M059J (cell line): ENCODE data around the gene FAM83G. TPM values are rescaled to one million over a fixed set of nuclear protein-coding genes. Genes with fewer than 3 reads are reported as not detected.
"Not testable (repeated sequence)": the region's sequence is repeated elsewhere in the genome, so short reads cannot be mapped to it uniquely, and the experiment has no call there.

Experiments
- DNase-seq: peaks from one replicate; pipeline ENCODE4 v3.0.0-alpha.2; 2012; ENCODE audit warnings: low read depth
- total RNA-seq: library from RNA; depleted of rRNA; stranded (reverse); fragments of >200 nt; shearing (Covaris generic); gene quantifications from 2 replicates; pipeline ENCODE4 v1.2.3, GENCODE V29; 2014

The FAM83G gene
- total RNA-seq, 1 experiment from 2014 or later, result 15.0 TPM

DNA sequence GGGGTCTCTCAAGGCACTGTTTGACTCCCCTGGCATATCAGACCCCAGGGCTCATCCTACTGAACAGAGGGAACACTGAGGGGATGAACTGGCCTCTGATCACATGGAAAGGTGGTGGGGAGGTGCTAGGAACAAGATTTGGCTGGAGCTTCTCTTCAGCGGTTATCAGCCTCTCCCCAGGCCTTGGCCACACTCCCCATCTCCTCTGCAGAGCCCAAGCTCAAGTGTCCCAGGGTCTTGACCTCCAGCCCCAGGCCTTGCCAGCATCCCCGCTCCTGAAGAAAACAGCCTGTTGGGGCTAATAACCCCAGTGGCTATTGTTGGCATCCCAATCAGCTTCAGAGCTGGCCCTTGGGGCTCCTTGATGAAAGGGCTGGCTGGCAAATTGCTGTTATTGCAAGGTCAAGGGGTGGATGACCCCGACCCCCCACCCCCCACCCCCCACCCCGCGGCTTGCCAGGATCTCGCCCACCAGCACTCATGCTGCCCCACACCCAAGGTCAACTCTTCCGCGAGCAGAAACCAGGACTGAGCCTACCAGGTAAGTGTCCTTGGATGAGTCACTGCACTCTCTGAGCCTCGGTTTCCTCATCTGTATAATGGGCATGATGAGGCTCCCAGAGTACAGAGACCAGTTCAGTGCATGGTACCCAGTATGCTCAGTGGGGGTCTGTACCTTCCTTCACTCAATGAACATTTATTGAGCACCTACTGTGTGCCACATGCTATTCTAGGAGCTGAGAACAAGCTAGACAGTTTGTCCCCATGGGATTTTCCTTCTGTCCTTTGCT is 18.8 kb upstream of the FAM83G start:
- no peak for DNase-seq

DNA sequence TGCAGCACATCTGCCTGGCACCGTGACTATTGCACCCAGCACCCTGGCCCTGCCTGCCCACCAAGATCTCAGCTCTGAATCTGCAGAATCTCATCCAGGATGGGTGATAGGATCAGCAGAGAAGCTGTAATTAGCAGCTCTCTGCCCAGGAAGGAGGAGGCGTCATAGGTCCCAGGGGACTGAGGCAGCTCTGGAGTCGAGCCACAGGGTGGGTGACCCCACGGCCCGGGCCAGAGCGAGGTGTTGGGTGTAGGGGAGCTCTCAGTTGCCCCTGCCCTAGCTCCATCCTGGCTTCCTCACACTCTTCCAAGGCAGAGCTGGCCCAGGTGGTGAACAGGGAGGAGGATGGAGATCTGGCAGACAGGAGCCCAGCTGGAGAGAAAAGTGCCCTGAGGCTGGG is 18.2 kb upstream of the FAM83G start:
- DNase-seq, result no peak

DNA sequence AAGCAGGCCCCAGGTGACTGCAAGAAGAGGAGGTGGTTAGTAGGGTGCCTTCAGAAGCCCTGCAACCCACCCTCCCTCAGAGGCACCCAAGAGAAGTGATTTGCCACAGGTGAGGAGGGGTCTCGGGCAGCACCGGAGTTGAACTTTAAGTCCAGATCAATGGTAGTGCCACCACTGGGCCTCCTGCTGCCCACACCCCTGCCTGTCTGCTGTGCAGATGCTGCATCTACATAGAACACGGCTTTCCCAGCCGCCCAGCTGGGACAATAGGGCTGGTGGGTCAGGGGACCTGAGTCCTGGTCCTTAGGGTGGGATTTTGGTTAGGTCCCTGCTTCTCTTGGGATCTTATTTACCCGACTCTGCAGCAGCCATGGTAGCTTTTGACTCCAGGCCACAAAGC is 17.6 kb upstream of the FAM83G start:
- no peak for DNase-seq

DNA sequence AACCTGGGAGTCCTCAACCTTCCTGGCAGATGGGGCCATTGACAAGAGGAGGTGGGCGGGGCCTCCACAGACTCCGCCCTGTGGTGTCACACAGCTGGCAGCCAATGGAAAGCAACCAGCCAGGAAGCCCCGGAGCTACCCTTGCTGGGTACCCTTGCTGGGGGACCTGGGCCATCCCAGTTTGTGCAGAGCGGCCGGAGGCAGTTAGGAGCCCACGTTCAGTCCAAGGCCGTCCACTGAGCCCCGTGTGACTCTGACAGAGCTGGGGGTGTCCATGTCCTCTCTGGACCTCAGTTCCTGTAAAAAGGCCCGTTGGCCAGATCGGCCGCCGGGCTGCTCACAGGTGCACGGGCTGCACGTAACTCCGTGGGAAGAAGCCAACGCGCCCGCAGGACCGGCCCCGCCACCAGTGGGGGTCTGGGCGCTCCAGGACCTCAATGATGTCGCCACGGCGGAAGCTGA is 17.1 kb upstream of the FAM83G start:
- DNase-seq, result no peak

DNA sequence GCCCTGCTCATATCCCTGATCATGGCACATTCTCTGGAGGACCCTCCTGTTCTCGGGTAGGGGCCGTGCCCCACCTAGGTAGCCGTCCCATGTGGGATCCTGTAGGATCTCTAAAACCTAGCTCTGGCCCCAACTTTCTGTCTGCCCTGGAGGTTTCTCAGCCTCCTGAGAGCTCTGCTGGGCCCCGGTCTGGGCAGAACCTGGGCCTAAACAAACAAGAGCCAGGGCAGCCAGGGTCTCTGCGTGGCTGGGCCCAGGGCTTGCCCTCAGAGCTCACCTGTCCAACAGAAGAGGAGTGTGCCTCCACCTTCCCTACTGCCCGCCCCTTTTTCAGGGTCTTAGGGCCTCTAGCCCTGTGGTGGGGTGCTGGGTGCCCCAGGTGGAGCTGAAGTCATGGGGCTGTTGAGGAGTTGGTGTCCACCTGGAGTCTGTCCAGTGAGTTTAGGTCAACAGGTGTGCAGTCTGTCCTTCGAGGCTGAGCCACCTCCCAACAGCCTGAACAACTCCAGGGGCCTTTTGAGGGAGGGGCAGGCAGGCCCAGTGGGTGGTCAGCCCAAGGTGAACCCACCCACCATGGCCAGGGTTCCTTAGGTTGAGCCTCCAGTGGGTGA is 16.6 kb upstream of the FAM83G start:
- DNase-seq, result not testable (repeated sequence)

DNA sequence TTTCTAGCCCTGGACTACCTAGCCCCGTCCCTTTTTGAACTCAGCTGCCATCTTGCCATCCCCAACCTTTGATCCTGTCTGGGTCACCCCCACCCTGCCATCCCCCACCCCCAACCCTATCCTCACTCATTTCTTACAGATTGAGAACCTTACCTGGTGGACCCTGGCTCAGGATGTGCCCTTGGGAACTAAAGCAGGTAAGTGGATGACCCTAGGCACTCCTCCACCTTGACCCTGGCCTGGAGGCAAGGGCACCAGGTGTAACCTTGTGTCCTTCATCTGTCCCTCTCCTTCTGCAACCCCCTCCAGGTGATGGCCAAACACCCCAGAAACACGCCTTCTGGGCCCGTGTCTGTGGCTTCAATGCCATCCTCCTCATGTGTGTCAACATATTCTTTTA is 15.5 kb upstream of the FAM83G start:
- DNase-seq, result no peak

DNA sequence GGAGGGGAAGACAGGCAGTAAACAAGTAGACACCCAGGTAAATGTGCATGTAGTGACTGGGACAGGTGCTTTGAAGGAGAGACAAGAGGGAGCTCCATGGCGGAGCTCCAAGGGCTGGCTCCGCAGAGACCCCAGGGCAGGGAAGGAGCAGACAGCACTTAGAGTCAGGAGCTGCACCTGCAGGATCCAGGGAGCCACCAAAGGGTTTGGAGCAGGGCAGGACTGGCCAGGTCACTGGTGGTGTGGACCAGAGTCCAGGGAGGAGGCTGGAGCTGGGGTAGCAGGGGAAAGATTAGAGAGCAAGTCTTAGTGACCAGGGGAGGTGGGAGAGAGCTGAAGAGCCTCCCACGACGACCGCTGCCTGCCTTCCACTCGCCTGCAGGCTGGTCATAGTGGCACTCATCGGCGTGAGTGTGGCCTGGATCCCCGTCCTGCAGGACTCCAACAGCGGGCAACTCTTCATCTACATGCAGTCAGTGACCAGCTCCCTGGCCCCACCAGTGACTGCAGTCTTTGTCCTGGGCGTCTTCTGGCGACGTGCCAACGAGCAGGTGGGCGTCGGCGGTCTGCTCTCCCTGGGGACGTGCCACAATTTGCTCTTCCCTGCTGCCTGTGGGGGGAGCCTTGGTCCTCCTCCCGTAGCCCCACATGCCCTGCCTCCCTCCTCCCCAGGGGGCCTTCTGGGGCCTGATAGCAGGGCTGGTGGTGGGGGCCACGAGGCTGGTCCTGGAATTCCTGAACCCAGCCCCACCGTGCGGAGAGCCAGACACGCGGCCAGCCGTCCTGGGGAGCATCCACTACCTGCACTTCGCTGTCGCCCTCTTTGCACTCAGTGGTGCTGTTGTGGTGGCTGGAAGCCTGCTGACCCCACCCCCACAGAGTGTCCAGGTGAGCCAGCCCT is 14.7 kb upstream of the FAM83G start:
- no peak for DNase-seq

DNA sequence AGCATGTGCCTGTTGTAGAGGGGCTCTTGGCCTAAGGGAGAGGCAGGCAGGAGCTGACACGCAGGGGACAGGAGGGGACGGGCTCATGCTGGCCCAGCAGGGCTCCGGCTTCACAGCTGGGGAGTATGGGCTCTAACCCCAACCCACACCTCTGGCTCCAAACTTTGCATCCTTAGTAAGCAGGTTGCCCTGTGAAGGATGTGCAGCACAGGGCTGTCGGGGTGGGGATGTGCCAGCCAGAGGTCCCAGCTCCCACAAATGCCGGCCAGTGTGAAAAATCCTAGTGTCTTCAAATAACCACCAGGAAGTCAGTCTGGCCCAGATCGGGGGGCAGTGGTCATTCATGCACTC is 14.0 kb upstream of the FAM83G start:
- DNase-seq, result no peak

DNA sequence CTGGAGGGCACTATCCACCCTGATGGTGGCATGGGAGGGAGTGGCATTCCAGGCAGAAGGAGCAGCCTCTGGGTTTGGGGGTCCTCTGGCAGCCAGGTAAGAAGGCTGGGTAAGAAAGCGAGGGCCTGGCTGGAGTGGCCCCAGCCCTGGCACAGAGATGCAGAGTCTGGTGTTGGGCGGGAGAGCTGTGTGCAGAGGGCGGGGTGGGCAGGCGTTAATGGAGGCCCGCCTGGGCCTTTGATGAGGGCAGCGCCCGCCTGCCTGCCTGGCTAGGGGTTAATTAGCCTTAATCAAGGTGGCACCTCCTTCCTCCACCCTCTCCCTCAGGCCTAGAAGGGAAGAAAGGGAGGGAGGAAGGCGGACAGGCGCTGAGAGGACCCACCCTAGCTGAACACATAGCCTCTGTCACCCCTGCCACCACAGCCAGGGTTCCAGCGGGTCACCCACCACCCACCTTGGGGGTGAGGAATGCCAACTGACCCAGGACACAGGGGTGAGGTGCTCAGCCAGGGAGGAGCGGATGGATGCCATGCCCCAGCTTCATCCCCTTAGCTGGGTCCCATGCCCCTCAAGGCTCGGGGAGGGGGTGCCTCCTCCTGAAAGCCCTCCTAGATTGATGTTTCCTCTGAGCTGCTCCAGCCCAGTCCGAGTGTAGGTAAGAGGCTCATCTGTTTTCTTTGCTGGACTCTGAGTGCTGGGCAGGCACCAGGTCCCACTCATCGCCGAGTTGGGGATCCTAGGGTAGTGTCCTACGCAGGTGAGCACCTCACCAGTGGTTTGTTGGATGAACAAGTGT is 13.4 kb upstream of the FAM83G start:
- DNase-seq, result no peak

DNA sequence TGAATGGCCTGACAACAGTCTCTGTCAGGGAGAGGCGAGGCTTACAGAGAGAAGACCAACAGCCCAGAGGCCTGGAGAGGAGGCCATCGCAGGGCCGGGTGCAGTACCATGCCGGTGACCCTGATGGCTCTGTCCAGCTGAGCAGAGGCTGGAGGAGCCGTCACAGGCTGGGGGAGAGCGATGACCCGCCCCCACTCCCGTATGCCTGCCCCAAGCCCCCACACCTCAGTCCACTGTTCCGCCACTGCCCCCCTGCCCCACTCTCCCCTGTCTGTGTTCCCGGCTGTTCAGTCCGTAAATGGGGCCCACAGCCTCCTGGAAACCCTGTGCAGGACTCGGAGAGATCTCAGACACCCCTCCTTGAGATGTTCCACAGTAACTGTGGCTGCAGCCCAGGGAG is 12.8 kb upstream of the FAM83G start:
- DNase-seq, result no peak

DNA sequence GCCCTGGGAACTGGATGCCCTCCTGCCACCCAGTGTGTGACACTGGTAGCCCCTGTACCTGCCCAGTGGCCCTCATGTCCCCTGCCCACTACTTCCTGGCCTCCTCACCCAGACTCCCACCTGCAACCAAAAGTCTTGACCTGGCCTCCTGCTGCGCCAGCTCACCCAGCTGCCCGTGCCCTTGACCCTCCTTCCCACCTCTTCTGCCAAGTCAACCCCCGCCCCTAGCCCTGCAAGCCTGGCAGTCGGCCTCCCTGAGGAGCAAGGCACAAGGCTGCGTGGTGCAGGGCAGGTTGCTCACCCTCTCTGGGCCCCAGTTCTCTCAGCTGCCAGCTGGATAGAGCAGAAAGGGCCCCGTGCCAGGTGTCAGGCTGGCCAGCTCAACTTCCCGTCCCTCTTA is 12.3 kb upstream of the FAM83G start:
- no peak for DNase-seq

DNA sequence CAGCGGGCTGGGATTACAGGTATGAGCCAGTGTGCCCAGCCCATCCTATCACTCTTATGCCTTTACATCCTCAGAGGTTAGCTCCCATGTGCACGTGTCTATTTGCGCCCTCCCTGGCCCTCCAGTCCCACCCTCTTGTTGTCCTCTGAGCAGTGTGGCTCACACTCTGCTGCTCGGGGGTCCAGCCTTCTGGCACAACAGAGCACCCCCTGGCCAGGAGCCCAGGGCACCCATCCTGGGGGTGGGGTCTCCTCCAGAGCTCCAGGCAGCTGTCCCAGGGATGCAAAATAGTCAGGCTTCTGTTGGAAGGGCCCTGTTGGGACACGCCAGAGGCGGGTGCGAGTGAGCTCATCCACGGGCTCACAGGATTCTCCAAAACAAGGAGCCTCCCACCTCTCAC is 11.7 kb upstream of the FAM83G start:
- DNase-seq, result no peak

DNA sequence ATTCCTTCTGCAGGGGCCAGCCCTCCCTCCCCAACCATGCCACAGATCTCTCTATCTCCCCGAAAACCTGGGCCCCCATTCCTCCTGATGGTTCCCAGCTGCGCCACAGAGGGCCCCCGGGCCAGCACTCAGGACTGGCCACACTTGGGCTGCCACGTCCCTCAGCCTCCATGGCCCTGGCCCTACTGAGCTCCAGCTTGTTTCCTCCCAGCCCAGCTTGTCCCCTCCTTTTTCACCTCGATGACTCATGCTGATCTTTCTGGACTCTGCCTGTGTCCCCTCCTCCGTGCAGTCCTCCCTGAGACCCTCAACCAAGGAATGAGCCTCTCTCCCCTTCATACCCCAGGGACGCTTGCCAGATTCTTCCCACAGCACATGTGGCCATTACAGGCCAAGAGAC is 10.9 kb upstream of the FAM83G start:
- no peak for DNase-seq

DNA sequence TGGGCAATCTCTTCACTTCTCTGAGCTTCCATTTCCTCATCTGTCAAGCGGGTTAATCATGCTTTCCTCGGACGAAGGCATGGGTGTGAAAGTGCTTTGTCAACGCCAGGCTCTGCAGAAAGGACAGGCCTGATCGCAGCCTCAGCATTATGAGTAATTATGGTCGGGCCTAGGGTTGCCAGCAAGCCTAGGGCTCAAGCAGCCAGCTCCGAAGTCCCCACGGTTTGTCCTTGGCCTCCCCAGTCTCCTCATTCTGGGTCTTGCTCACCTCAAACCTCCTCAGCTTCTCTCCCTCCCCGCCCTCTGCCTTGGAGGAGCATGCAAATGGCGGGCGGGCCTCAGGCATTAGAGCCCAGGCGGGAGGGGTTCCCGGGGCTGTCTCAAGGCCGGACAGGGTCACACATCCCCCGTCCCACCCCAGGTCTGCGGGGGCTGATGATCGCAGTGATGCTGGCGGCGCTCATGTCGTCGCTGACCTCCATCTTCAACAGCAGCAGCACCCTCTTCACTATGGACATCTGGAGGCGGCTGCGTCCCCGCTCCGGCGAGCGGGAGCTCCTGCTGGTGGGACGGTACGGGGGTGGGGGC is 10.2 kb upstream of the FAM83G start:
- no peak for DNase-seq

DNA sequence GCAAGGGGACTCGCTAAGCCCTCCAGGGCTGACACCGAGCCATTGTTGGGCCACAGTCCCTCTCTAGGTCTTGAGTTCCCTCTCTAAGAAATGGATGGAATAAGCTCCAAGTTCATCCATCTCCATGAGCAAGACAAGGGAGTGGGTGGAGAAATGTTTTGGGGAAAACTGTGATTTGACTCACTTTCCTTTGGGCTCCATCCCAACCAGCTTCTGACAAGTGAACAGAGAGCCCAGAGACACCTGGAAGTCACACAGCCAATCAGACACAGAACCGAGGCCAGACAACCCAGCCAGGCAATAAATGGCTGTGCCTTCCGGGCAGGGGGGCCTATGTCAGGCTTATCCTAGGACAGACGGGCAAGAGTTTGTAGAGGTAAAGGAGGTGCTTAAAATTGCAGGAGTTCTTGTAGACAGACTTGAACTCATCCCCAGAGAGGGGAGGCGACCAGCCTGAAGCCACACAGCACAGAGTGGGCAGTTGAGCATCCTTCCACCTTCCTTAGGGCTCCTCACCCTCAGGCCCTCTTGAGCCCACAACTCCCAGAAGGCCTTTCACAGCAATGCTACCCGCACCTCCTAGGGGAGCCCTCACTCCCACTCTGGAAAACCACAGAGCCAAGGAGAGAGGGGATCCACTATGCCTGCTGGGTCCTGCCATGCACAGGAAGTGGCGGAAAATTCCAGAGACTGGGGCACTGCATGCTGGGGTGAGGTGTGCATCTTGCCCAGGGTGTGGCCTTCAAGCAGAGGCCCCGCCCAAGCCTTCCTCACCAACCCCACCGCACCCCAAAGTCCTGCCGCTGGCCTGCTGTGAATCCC is 9.5 kb upstream of the FAM83G start:
- DNase-seq, result no peak

DNA sequence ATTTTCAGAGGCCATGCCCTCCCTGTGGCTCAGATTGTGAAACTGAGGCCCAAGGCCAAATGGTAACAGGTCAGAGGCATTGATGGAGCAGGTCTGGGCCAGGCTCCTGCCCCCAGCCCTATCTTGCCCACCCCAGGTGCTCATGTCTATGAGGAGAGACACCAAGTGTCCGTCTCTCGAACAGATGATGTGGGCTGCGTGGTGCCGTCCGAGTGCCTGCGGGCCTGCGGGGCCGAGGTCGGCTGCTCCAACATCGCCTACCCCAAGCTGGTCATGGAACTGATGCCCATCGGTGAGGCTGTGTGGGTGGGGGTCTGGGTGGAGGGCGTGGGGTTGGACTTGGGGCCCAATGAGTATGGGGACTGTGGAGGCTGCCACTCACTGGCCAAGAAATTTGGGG is 8.7 kb upstream of the FAM83G start:
- no peak for DNase-seq

DNA sequence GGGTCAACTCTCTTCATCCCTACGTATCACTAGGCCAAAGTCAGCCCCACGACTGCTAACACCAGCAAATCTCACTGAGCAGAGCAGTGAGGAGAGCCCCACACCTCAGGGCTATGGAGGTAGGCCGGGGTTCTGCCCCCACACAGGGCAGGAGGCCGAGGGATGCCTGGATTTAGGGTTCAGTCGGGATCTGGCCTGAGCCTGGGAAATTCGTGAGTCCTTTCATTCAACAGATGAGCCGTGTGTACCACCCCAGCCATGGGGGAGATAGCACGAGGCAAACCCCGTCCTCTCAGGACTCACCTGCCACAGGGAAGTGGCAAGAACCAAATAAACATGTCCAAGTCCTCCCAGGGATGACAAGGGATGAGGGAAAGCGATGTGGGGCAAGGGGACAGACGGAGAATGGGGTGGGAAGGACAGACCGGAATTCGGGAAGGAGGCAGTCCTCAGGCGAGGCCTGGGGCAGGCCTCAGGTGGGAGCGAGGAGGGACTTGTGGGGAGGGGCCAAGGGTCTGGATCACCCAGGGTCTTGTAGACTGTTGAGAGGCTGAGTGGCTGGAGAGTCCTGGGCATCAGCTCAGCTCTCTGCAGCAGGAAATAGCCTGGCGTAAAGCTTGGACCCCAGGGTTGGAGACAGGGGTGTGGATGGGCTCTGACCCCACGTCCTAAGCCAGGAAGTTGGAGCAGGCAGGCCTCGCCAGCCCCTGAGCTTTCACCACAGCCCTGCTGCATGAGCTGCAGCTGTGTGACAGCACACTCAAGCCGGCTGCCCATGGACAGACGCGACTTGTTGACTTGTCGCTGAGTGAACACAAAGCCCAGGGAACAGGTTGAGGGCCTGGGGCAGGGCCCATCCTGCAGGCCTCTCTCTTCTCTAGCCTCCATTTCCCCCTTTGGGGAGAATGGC is 7.9 kb upstream of the FAM83G start:
- DNase-seq, result no peak

DNA sequence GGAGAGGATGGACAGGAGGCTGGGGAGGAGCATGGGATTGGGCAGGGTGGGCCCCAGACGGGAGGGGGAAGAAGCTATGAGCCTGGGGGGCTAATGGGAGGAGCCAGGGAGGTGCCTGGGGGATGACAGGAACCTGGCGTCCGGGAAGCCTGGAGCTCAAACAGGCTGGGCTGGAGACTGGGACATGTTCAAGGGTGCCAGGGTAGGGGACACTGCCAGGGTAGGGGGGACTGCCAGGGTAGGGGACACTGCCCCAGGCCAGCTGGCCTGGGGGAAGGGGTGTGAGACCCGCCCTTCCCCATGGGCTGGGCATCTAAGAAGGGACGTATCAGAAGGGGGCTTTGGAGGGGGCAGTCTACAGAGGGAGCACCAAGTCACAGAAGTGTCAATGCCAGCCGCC is 7.0 kb upstream of the FAM83G start:
- DNase-seq, result no peak

DNA sequence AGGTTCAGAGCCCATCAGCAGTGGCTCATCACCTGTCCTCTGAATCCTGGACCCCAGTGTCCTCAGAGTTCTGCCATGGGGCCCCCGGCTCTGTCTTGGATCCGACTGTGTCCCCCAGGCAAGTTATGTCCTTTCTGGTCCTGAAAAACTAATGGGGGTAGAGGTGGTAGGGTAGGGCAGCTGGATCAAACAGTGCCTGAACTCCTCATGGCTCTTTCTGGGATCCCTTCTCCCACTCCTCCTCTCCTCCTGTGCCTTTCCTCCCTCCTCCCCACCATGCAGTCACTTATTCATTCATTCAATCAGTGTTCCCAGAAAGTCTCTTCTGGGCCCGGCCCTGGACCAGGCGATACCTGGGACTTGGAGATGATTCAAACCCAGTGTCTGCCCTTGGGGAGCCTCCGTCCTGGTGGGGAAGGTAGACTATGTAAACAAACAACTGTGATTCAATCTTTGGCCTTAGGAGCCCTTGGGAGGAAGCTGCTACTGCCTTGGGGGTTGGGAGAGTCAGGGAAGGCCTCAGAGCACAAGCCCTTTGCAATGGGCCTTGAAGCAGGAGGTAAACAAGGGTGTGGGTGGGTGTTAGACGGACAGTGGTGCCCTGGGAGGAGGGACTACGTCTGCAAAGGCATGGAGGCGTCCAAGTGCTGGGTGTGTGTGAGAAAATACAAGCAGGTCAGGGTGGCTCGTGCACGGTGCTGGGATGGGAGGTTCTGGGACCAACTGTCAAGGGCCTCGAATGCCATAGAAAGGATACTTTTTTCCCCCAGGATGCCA is 6.4 kb upstream of the FAM83G start:
- DNase-seq, result peak; percentile 83
